Keratinocyte (primary cell): ENCODE measurements around the gene KCNQ4.

Source experiments
- CTCF ChIP-seq, 3 experiments: IDR thresholded peaks in 1 of 3; conservative IDR thresholded peaks in 1 of 3; optimal IDR thresholded peaks in 1 of 3; 2 replicates in 2 of 3; 3 replicates in 1 of 3; pipeline versions ENCODE3 to v1.5.1; 2011; ENCODE audit warnings: low read length in 3 of 3, mild to moderate bottlenecking in 3 of 3, moderate library complexity in 2 of 3, control low read depth in 1 of 3, inconsistent platforms in 1 of 3; ENCODE audit not compliant: insufficient read depth in 2 of 3; ENCODE audit errors: extremely low read depth in 1 of 3
- EZH2 ChIP-seq: IDR thresholded peaks from one replicate; pipeline ENCODE4 v1.6.1; 2012; ENCODE audit warnings: inconsistent platforms, mild to moderate bottlenecking, low read length, moderate library complexity

DNA sequence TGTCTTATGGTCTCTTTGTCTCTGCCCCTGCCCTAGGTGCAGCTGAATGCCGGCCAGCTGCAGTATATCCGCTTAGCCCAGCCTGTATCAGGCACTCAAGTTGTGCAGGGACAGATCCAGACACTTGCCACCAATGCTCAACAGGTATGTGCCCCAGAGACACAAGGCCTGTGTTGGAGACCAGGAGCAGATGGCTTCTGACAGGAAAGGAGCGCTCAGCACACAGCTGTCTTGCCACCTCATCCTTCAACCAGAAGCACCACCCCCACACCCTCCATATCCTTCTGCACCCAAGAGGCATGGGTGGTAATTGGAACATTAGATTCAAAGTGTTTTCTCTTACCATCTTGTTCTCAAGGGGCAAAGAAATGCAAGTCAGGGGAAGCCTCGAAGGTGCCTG is 17.0 kb upstream of the KCNQ4 start:
- TF ChIP-seq CTCF (optimal IDR thresholded peaks at IDR 0.05 in 1 of 3, IDR thresholded peaks at IDR 0.05 in 1 of 3, conservative IDR thresholded peaks at IDR 0.05 in 1 of 3; ENCODE audit: extremely low read depth in 1 of 3, insufficient read depth in 2 of 3, low read length in 3 of 3) (no peak), EZH2 (no peak)
